MV-4-11 (cell line): ENCODE data around the gene CBLB.
"Not testable (repeated sequence)": the region's sequence is repeated elsewhere in the genome, so short reads cannot be mapped to it uniquely, and the experiment has no call there.

Experiments used
- DNase-seq: peaks from one replicate; lab custom pipeline; 2025; lab: John Stamatoyannopoulos, UW

The CBLB gene

GRCh38 chr3:105816833-105817232, 52.0 kb downstream of the CBLB start:
- DNase-seq, result no peak

DNA sequence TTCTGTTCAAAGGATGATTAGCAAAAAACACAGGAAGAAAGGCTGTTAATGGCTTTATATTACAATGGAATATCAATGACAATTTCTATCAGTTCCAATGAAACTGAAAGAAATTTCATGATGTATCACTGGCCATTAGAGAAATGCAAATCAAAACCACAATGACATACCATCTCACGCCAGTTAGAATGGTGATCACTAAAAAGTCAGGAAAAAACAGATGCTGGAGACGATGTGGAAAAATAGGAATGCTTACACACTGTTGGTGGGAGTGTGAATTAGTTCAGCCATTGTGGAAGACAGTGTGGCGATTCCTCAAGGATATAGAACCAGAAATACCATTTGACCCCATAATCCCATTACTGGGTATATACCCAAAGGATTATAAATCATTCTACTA, 53.5 kb downstream of the CBLB start:
- not testable (repeated sequence) for DNase-seq

- no peak for DNase-seq
Observed at GRCh38 chr3:105813710-105814109, 55.1 kb downstream of the CBLB start.

DNA sequence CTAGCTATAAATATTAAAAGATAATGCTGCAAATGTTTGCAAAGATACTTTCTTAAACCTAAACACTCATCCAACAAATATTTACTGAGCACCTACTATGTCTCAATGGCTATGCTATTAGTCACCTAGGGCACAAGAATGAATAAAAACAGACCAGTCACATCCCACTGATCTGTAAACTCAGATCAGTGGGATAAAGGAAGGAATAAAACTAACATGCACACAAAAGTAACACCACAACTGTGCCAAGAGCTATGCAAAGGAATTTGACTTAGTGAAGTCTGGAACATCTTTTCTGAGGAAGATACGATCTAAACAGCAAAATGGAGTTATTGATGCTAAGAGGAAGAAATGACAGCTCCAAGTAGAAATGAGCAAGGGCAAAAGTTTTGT, 56.6 kb downstream of the CBLB start:
- DNase-seq, result no peak

DNA sequence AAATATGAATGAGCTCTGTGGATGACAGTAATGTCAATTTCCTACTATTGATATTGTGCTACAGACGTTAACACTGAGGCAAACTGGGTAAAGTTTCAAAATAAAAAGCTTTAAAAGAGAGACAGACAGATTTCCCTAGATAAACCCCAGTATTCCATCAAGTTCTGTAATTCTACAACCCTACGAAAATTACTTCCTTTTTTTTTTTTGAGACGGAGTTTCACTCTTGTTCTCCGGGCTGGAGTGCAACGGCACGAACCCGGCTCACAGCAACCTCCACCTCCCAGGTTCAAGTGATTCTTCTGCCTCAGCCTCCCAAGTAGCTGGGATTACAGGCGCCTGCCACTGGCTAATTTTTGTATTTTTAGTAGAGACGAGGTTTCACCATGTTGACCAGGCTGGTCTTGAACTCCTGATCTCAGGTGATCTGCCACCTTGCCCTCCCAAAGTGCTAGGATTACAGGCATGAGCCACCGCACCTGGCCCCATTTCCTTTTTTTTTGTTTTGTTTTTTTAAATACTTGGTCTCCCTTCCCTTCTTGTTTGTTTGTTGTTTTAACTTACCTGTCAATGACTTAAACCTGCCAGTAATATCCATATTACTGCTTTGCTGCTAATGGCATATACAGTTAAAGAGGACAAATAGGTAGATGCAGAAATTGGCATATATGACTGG, 57.2 kb downstream of the CBLB start:
- peak; percentile 59 for DNase-seq

DNA sequence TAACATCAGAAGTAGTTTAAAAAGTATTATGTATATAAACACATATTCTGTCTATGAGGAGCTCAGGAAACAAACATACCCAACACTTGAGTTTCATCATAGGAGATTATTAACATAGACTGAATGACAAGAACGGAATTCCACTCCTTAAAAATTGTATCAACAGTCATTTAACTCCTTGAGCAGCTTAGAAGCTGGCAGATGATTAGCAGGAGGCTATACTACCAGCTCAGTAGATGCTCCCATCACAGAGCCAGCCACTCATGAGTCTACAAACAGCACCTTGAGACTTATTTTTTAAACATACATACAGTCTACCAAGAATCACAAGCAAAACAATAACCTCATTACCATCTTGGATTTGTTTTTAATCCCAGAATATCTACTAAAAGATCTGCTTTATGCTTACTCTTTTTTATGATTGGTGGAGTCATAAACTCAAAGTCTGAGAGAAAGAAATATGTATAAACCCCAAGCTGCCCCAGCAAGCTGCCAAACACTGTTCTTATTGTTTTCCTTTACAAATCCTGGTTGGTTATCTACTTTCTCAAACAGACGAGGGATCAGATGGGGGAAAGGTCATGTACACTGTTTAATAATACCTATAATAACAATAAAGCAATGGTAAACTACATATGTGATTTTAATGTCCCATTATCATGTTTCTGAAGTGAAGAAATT, 59.5 kb downstream of the CBLB start:
- DNase-seq, result no peak

- DNase-seq, result no peak
Observed at GRCh38 chr3:105807701-105808100, 61.1 kb downstream of the CBLB start.

DNA sequence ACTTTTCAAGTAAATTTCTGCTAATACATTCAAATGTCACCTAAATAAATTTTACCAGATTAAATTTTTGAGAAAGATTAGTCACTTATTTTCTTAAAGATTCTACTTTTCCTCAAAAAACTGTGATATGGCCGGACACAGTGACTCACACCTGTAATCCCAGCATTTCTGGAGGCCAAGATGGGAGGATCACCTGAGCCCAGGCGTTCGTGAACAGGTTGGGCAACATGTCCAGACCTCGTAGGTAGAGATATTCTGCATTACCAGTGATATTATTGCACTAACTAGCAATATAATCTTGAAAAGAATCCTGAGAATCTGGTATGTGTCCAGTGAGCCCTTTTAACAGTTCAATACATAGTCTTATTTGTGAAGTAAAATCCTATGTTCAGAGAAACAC, 61.7 kb downstream of the CBLB start:
- DNase-seq, result no peak

DNA sequence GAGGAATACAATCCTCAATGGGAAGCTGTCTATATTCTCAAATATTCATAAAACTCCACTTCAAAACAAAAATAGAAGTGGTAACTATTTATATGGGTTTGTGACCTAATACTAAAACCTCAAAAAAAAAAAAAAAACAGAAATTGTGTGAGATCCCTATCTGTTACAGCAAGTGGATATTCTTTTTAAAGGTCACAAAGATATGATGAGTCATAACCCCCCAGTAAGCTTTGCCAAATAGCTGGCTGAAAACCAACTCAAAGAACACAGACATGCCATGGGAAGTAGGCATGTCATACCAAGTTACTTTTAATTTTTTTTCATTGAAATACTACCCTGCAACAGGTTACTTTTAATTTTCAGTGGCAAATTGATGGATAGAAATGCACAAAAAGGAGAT, 62.5 kb downstream of the CBLB start:
- DNase-seq, result peak; percentile 95

GRCh38 chr3:105805404-105805803, 63.4 kb downstream of the CBLB start:
- no peak for DNase-seq

- DNase-seq, result no peak
Observed at GRCh38 chr3:105802118-105802706, 66.6 kb downstream of the CBLB start.

- no peak for DNase-seq
Observed at GRCh38 chr3:105801397-105801796, 67.4 kb downstream of the CBLB start.

DNA sequence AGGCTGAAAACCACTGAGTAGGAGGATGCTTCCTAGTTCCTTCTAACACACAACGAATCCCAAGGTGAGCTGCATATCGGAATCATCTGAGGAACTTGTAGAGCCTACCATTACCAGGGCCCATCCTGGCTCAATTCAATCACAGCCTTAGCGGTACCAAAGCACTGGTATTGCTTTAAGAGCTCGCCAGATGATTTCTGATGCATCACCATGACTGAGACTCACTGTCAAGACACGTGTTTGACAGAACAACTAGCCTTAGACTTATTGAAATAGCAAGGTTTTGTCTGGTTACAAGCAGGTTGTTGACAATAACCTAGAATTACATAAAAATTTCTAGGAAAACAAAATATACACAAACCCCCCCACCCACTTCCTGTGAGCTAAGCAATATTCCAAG, 68.5 kb downstream of the CBLB start:
- DNase-seq, result no peak

DNA sequence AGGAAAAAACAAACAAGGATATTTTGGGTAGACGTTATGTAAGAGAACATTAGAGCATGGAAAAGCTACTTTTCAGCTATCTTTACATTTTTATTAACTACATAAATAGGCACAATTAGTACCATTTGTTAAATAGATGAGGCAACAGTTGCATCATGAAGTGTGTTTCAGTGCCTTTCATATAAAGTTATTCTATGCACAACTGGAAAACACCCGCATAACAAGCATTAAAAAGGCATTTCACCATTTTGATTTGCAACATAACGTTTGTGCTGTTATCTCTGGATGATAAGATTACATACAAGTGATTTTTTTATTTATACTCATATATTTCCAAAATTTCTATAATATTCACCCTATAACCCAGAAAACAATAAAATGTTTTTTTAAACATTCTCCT, 69.5 kb downstream of the CBLB start:
- DNase-seq, result no peak

DNA sequence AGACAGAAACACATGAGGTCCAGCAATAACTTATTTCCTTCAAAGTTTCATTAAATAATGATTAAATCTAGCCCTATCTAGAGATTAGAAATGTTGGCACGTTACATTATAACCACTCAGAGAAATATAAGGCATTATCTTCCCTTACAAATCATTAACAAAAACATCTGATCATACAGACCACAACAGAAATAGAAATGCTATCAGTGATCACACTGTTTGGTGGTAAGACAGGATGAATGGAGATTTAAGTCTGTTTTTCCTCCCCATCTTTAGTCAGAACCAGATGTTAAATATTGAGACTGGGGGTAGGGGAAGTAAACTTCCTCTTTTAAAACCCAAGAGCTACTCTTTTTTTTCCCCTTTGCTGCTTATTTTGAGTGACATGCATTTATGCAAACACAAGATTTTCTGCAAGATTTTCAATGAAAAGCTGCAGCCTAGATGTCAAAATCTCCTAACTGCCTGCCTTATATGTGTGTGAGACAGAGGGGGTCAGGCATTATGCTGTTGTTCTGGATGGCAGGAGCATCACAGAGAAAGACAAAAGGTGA, 70.4 kb downstream of the CBLB start:
- peak; percentile 90 for DNase-seq

DNA sequence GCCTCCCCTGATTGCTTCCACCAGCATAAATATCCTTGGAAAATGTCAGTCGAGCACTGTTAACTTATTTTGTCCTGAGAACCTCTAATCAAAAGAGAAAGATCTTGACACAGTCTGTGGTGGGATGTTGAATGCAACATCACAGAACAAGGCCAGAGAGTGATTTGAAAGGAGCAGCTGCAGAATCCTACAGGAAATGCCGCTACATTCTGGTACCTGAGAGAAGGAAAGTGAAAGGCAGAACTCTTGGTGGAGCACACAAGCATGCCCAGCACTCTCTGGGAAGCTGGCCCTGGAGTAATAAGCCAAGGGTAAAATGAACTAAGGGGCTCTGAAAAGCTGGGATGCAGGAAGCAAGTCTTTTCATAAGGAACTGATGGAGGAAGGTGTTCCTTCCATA, 75.8 kb downstream of the CBLB start:
- DNase-seq, result no peak

GRCh38 chr3:105791919-105792786, 76.7 kb downstream of the CBLB start:
- peak; percentile 9 for DNase-seq

DNA sequence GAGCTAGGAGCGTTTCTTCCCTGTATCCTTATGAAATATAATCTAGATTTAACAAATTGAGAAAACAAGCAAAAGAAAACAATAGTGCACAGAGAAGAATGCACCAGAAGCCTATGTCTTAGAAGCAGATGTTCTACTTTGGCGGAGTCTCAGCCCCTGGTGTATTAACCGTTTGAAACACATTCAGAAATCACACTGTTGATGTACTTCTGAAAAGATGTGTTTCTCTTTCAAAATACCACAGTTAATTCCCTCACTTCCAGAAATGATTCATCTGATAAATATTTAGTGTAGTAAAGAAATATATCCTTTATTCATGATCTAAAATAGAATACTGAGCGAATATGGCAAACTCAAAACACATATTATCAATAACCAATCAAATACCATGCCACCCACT, 77.7 kb downstream of the CBLB start:
- no peak for DNase-seq

DNA sequence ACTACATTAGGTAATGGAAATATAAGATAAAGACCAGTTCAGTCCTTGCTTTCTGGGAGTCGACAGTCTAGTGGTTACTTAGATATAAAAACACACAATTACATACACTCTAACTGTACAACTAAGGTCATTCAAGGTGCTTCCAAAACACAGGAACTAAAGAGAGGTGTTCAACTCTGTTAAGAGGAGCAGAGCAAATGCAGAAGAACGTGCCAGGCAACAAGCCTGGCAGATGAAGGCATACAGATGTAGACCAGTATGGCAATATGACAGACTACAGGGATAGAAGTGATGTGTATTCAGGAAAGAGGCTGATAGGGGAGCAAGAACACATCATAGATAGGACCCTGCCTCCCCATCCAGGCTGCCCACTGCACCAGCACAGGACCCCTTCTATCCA, 78.3 kb downstream of the CBLB start:
- DNase-seq, result no peak

DNA sequence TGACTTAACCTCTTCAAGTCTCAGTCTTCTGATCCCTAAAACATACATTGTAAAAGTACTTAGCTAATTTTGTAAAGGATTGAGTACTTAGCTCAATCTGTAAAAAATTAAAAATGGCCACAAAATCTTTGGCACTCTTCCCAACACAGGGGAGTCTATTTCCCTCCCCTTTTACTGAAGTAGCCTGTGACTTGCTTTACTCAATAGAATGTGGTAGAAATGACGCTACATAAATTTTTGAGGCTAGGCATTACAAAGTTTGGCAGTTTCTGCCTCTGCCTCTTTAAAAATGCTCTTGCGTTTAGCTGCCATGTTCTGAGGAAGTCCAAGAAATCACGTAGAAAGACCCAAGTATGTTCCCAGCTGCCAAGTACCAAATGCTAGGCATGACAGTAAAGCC, 80.2 kb downstream of the CBLB start:
- DNase-seq, result no peak

GRCh38 chr3:105787453-105787852, 81.4 kb downstream of the CBLB start:
- no peak for DNase-seq

DNA sequence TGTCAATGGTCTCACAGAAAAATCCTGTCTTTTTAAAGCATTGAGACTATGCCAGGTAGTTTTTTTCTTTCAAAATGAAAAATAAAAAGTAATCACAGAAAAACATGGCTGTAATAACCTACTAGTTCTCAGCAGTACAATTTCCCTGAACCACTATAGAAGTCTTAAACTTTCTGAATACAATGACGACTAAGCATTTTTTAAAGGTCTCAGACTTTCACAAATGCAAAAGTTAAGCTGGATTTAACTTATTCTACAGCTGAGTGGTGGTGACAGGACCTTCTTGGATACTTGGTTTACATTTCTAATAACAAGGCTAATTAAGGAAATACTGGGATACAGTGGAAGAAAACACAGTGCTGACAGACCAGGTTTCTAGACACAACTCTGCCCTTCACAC, 81.8 kb downstream of the CBLB start:
- DNase-seq, result no peak
